ENCODE measurements around the gene DNM1L. TPM values are rescaled to one million over a fixed set of nuclear protein-coding genes. Genes with fewer than 3 reads are reported as not detected.
"Not testable (repeated sequence)": the region's sequence is repeated elsewhere in the genome, so short reads cannot be mapped to it uniquely, and the experiment has no call there.

The DNM1L gene
- total RNA-seq, 4 donors from 2014 or later, result 66.9 to 109 (median 88.3) TPM

DNA sequence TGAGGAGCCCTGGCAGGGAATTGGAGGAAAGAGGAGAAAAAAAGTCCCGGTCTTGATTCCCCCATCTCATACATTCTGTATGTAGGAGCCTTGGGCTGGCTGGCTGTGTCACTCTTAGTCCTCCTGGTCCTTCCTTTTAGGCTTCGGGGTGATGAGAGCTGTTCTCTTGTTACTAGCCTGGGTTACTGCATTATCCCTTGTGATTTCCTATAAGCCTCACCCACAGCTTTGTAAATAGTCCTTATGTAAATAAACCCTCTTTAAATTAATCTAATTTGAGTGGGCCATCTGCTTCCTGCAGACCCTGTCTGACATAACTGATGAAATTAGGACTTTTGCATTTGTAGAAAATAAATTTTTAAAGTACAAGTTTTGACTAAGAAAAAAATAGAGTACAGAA, 19.2 kb downstream of the DNM1L start:
- H3K9me3 ChIP-seq, result no peaks in the 10 kb centered on the region
- H3K4me3 ChIP-seq, result no peak overlapping the region
- 33 to 50% methylated on average over 1 to 2 of the region's 2 CpGs for WGBS, 2 donors (ENCODE audit: low coverage in 1 of 2)
- H3K4me1 ChIP-seq, result no peaks in the 10 kb centered on the region
- TF ChIP-seq, protein P1, sequence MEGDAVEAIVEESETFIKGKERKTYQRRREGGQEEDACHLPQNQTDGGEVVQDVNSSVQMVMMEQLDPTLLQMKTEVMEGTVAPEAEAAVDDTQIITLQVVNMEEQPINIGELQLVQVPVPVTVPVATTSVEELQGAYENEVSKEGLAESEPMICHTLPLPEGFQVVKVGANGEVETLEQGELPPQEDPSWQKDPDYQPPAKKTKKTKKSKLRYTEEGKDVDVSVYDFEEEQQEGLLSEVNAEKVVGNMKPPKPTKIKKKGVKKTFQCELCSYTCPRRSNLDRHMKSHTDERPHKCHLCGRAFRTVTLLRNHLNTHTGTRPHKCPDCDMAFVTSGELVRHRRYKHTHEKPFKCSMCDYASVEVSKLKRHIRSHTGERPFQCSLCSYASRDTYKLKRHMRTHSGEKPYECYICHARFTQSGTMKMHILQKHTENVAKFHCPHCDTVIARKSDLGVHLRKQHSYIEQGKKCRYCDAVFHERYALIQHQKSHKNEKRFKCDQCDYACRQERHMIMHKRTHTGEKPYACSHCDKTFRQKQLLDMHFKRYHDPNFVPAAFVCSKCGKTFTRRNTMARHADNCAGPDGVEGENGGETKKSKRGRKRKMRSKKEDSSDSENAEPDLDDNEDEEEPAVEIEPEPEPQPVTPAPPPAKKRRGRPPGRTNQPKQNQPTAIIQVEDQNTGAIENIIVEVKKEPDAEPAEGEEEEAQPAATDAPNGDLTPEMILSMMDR (IDR thresholded peaks at IDR 0.05), result no peak
- TF ChIP-seq POLR2AphosphoS5 (IDR thresholded peaks at IDR 0.05) (no peak), POLR2A (IDR thresholded peaks at IDR 0.05) (no peak), EP300 (IDR thresholded peaks at IDR 0.05) (no peak)
- H3K27me3 ChIP-seq, result no peaks in the 10 kb centered on the region
- peaks cover 0 to 14% of the 10 kb centered on the region in 2 donors for H3K36me3 ChIP-seq
- no peak overlapping the region for H3K27ac ChIP-seq
- no peak for ATAC-seq

DNA sequence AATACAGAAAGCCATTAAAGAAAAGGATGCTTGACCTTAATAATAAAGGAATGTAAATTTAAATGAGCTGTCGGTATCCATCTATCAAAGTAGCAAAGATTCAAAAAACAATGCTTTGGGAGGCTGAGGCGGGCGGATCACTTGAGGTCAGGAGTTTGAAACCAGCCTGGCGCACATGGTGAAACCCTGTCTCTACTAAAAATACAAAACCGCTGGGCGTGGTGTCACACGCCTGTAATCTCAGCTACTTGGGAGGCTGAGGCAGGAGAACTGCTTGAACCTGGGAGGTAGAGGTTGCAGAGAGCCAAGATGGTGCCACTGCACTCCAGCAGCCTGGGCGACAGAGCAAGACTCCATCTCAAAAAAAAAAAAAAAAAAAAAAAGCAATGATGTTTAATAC, 20.3 kb downstream of the DNM1L start:
- H3K4me1 ChIP-seq, H3K27me3 ChIP-seq, ATAC-seq, H3K9me3 ChIP-seq, H3K27ac ChIP-seq, H3K4me3 ChIP-seq: not testable (repeated sequence)
- WGBS, 2 donors (ENCODE audit: low coverage in 1 of 2), result 75 to 80% methylated on average over 4 to 8 of the region's 8 CpGs
- peaks cover 0 to 14% of the 10 kb centered on the region in 2 donors for H3K36me3 ChIP-seq

DNA sequence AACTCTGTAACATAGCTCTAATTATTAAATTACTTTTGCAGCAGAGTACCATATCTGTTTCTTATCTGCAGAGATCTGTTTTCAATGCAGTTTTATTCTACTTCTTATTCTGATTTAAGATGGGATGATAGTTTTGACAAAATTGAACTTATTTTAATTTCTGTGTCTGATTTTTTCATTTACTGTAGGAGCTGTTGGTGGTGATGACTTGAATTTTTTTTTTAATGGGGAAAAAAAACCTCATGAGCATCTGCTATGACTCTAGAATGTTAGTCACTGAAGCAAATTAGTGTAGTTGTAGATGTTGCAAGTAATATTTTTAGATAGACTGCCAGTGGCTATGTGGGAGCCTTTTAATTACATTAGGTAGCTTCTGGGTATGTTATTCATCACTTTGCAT, 23.4 kb downstream of the DNM1L start:
- no peak overlapping the region for H3K4me3 ChIP-seq
- no peaks in the 10 kb centered on the region for H3K4me1 ChIP-seq
- TF ChIP-seq POLR2AphosphoS5 (IDR thresholded peaks at IDR 0.05) (no peak), EP300 (IDR thresholded peaks at IDR 0.05) (no peak), POLR2A (IDR thresholded peaks at IDR 0.05) (no peak)
- TF ChIP-seq, protein P1 (IDR thresholded peaks at IDR 0.05), result no peak
- ATAC-seq, result no peak
- H3K9me3 ChIP-seq, result no peaks in the 10 kb centered on the region
- peaks cover 0 to 30% of the 10 kb centered on the region in 2 donors for H3K36me3 ChIP-seq
- H3K27ac ChIP-seq, result no peak overlapping the region
- H3K27me3 ChIP-seq, result no peaks in the 10 kb centered on the region

DNA sequence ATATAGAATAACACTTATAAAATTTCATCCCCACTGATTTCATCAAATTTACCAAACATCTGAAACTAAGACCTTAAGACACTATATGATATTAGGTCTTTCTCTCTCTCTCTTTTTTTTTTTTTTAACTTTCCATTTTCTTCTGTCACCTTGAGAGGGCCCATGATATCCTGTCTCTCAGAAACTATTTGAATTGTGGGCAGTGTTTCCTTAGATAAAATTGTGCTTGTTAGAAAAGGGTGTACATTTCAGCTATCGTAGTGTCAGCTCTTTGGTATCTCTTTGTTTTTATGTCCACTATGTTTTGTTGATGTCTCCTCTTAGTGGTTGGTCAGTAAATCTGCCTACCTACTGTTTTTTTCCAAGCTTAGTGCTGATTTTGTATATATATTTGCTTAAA, 23.8 kb downstream of the DNM1L start:
- H3K36me3 ChIP-seq, result peaks cover 0 to 32% of the 10 kb centered on the region in 2 donors
- no peak for ATAC-seq
- TF ChIP-seq POLR2A (IDR thresholded peaks at IDR 0.05) (no peak), POLR2AphosphoS5 (IDR thresholded peaks at IDR 0.05) (no peak)
- TF ChIP-seq, protein P1 (IDR thresholded peaks at IDR 0.05), result no peak
- H3K4me3 ChIP-seq, result no peak overlapping the region
- no peaks in the 10 kb centered on the region for H3K9me3 ChIP-seq
- H3K27me3 ChIP-seq, result no peaks in the 10 kb centered on the region
- 56 to 80% methylated on average over 1 of the region's 1 CpG for WGBS, 2 donors (ENCODE audit: low coverage in 1 of 2)
- H3K4me1 ChIP-seq, result no peaks in the 10 kb centered on the region
- H3K27ac ChIP-seq, result no peak overlapping the region

DNA sequence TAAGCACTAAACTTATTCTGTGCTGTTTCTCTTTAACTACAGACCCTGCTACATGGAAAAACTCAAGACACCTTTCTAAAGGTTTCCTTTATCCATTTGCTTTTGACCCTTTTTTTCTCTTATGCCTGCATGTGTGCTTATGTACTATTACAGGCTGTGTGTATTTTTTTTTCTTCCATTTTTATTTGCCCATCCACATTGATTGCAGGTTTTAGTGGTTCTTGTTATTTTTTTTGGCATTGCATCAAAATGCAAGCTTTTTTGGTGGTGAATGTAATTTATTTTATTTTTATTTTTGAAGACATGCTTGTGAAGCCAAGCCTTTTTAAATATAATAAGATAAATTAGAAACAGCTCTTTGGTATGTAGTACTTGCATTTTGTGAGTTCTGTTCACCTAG, 26.7 kb downstream of the DNM1L start:
- H3K27ac ChIP-seq, result no peak overlapping the region
- no peak for ATAC-seq
- no peak overlapping the region for H3K4me3 ChIP-seq
- no peaks in the 10 kb centered on the region for H3K27me3 ChIP-seq
- TF ChIP-seq, protein P1 (IDR thresholded peaks at IDR 0.05), result no peak
- TF ChIP-seq POLR2AphosphoS5 (IDR thresholded peaks at IDR 0.05), result no peak
- no peak for TF ChIP-seq EP300 (IDR thresholded peaks at IDR 0.05)
- no peaks in the 10 kb centered on the region for H3K4me1 ChIP-seq
- peaks cover 0 to 54% of the 10 kb centered on the region in 2 donors for H3K36me3 ChIP-seq
- H3K9me3 ChIP-seq, result no peaks in the 10 kb centered on the region

All from gastroesophageal sphincter (tissue), 4 donors.